OCI-LY3 (cell line): Measurements from ENCODE around the gene IFNA21.

Experiments used
- H2AFZ ChIP-seq: fragments of 200-600, 300-600 bp; shearing (Covaris generic); 2 replicates; pipeline ENCODE4 v1.6.0; 2014; ENCODE audit warnings: antibody characterized with exemption, low read depth, low read length
- H3K27ac ChIP-seq: fragments of 200-600, 300-600 bp; sonication (generic); 2 replicates; pipeline ENCODE4 v1.5.1; 2014; ENCODE audit warnings: mild to moderate bottlenecking, low read length, moderate library complexity, mixed read lengths
- H3K27me3 ChIP-seq: fragments of 200-600, 300-600 bp; sonication (generic); 2 replicates; pipeline ENCODE4 v1.6.1; 2014; ENCODE audit warnings: low read depth, low read length, mixed read lengths
- H3K36me3 ChIP-seq: fragments of 200-600, 300-600 bp; sonication (generic); replicated peaks from 2 replicates; pipeline ENCODE3; 2014; ENCODE audit warnings: low read depth, low read length, mixed read lengths
- H3K4me1 ChIP-seq: fragments of 300-600, 200-600 bp; sonication (generic); 2 replicates; pipeline ENCODE4 v1.6.1; 2014; ENCODE audit warnings: low read length, mixed read lengths
- H3K4me2 ChIP-seq: fragments of 200-600, 300-600 bp; sonication (generic); 2 replicates; pipeline ENCODE4 v1.6.1; 2014; ENCODE audit warnings: low read length, mixed read lengths
- H3K4me3 ChIP-seq: fragments of 300-600, 200-600 bp; sonication (generic); 2 replicates; pipeline ENCODE4 v1.5.1; 2014; ENCODE audit warnings: antibody characterized with exemption, mild to moderate bottlenecking, low read length, moderate library complexity
- H3K79me2 ChIP-seq: fragments of 300-600, 200-600 bp; shearing (Covaris generic); 2 replicates; pipeline ENCODE4 v1.6.1; 2014; ENCODE audit warnings: mild to moderate bottlenecking, low read length, mixed read lengths
- H3K9ac ChIP-seq: fragments of 300-600, 200-600 bp; shearing (Covaris generic); 2 replicates; pipeline ENCODE4 v1.6.0; 2014; ENCODE audit warnings: mild to moderate bottlenecking, low read length, moderate library complexity
- H3K9me3 ChIP-seq: fragments of 200-600, 300-600 bp; shearing (Covaris generic); 2 replicates; pipeline ENCODE4 v1.6.1; 2014; ENCODE audit warnings: low read length, mixed read lengths; ENCODE audit not compliant: insufficient read depth
- H4K20me1 ChIP-seq: fragments of 200-600, 300-600 bp; sonication (generic); 2 replicates; pipeline ENCODE4 v1.6.1; 2016; ENCODE audit warnings: low read length, mixed read lengths; ENCODE audit not compliant: insufficient read depth
- CTCF ChIP-seq: fragments of 200-600, 300-600 bp; sonication (generic); IDR thresholded peaks from 2 replicates; pipeline ENCODE4 v1.5.1; 2014; ENCODE audit warnings: antibody characterized with exemption, low read length, low read depth
- EZH2phosphoT487 ChIP-seq: fragments of 200-600 bp; shearing (Covaris generic); IDR thresholded peaks from 2 replicates; pipeline ENCODE4 v1.6.1; 2018; ENCODE audit warnings: antibody characterized with exemption, mixed run types, low read depth

Gene IFNA21

DNA sequence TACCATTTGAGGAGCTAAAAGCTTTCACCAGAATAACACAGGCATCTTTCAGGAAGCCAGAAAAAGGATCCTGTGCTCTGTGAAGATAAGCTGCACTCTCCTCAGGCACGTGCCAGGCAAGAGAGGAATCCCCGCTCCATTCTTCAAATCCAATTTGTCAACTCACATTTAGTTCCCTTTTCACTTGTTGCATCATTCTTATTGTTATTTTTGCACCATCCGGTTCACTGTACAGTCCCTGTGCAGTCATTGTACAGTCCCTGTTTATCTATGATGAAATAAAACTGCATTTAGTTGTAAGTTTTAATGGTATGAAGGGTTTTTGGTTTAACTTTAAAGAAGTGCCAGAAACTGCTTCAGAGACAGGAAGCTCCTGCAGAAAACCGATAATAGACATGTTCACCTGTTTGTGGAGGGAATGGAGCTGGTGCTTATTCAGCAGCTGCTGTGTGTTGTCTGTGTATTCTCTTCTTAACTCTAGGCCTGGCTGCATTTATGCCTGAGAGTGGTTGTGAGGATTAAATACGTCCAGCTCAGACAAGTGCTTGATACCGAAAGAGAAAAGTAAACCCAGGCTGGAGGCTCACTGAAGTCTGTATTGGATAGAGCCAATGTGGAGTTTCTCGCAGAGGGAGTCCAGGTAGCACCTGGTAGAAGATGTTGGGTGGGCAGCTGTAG lies 47.2 kb downstream of the IFNA21 start:
- Histone ChIP-seq H2AFZ (no peak overlapping the region), H3K27me3 (peaks cover 54% of the 10 kb centered on the region), H3K4me2 (no peak overlapping the region), H3K36me3 (no peaks in the 10 kb centered on the region), H3K9ac (no peak overlapping the region), H3K79me2 (no peaks in the 10 kb centered on the region), H3K9me3 (no peaks in the 10 kb centered on the region), H3K4me3 (no peak overlapping the region), H3K27ac (no peak overlapping the region), H4K20me1 (peaks cover 20% of the 10 kb centered on the region), H3K4me1 (peaks cover 27% of the 10 kb centered on the region)
- no peak for TF ChIP-seq EZH2phosphoT487
- no peak for TF ChIP-seq CTCF
